ENCODE data around the gene ASTN2.

Gene ASTN2

GRCh38 chr9:117030254-117030768 is 384.5 kb downstream of the ASTN2 start:
- no peak for TF ChIP-seq CTCF (IDR thresholded peaks at IDR 0.05; ENCODE audit: low read depth, low read length)
- no peak overlapping the region for H3K4me3 ChIP-seq (ENCODE audit: low read depth, low read length)

DNA sequence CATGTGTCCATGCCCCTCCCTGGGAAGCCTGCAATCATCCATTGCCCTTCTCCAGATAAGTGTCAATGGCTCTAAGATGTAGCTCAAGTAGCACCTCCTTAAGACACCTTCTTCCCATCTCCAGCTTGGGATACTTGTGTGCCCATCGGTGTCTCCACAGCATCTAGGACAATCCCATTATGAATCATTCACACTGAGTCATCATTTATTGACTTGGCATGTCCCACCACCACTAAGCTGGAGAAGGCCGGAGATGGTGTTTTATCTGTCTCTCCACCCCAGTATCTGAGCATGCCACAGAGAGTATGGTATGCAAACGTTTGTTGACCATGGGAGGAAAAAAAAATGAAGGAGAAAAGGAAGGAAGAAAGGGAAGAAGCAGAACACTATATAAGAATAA is 385.5 kb downstream of the ASTN2 start:
- TF ChIP-seq CTCF (IDR thresholded peaks at IDR 0.05; ENCODE audit: low read depth, low read length) = no peak
- no peak overlapping the region for H3K4me3 ChIP-seq (ENCODE audit: low read depth, low read length)

DNA sequence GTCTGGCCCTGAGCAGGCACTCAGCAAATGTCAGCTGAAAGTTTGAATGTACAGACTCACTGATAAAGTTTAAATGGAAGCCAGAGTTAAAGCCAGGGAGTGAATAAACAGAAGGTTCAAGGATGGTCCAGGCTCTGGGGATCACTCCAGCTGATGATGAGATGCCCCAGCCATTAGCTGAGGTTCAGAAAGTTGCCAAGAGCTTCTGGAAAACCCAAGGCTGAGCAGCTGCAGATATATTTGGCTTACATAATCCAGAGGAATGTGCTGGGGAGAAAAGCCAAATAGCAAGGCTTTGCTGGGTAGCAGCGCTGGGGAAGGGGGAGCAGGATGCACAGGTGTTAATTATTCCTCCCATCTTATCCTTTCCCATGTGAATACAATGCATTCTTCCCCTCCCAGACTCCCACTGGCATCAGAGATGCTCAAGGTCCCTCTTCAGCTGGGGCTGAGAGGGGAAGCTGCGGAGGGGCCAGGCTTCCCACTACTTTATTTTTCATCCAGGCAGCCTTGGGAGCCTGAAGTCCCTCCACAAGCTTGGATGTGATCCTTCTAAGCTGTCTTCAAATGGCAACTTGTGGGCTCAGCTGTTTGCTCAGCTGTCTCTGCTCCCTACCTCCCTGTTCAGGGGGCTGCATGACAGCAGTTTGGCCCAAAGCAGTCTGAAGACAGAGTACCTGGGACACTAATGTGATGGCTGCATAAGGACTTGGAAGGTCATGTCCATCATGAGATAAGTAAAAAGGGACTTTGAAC is 386.6 kb downstream of the ASTN2 start:
- TF ChIP-seq CTCF (IDR thresholded peaks at IDR 0.05; ENCODE audit: low read depth, low read length) = no peak
- H3K4me3 ChIP-seq (ENCODE audit: low read depth, low read length) = no peak overlapping the region

GRCh38 chr9:117021906-117022305 is 393.0 kb downstream of the ASTN2 start:
- no peak for TF ChIP-seq CTCF (IDR thresholded peaks at IDR 0.05; ENCODE audit: low read depth, low read length)
- no peak overlapping the region for H3K4me3 ChIP-seq (ENCODE audit: low read depth, low read length)

DNA sequence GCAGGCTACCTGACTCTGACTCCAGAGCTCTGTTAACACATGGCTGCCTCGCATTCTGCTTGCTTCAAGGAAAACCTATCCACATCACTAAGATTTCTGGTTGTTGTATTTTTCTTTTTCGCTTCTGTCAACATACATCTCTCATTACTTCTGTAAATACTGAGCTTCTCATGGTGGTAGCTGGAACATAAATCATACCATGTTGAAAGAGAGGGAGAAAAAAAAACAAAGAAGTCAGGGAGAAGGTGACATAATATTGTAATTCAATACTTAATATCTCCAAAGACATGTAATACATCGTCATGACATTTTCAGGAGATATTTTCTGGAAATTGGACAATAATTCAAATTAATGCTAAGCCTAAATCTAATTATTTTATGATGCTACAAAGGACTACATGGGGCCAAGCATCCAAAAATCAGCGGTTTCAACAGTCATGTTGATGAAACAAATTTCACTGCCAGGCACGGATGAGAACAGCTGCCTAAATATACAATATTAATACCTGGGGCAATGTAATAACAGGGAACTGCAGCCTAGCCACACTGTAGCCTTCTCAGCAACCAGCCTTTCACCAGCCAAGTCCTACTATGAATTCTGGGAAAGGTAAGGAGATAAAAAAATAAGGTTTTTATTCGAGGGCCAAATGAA is 395.8 kb downstream of the ASTN2 start:
- TF ChIP-seq CTCF (IDR thresholded peaks at IDR 0.05; ENCODE audit: low read depth, low read length) = no peak
- no peak overlapping the region for H3K4me3 ChIP-seq (ENCODE audit: low read depth, low read length)

DNA sequence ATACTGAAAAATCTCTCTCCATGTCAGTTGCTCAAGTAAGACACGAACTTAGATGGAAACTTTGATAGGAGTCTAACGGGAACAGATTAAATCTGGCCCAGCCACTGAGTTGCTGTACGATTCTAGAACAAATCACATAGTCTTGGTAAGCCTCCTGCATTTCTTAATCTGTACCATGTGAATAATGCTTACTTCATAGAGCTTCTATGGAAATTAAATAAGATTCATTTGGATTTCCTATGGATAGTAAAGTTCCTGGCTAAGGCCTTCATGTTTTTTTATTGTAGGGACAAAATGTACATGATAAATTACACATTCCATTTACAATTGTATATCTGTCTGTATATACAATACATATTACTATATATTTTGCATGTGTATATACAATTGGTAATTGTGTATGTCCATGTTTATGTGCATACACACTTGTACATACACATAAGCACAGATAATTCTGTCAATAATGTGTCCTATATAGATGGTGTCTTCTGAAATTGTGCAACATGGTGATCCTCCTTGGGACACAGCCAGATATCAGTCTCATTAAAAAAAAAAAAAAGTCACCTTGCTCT is 397.4 kb downstream of the ASTN2 start:
- no peak overlapping the region for H3K4me3 ChIP-seq (ENCODE audit: low read depth, low read length)
- no peak for TF ChIP-seq CTCF (IDR thresholded peaks at IDR 0.05; ENCODE audit: low read depth, low read length)

- no peak overlapping the region for H3K4me3 ChIP-seq (ENCODE audit: low read depth, low read length)
- TF ChIP-seq CTCF (IDR thresholded peaks at IDR 0.05; ENCODE audit: low read depth, low read length) = no peak
Measured at GRCh38 chr9:117014061-117014460, 400.8 kb downstream of the ASTN2 start.
